ENCODE data around the gene PRADC1.

GRCh38 chr2:73203055-73203681 lies 29.9 kb downstream of the PRADC1 start:
- TF ChIP-seq CTCF (conservative IDR thresholded peaks at IDR 0.05; ENCODE audit: low read depth in 2 of 2) (no peak), POLR2AphosphoS5 (IDR thresholded peaks at IDR 0.05; ENCODE audit: low read depth) (no peak), EZH2 (IDR thresholded peaks at IDR 0.05; ENCODE audit: low read depth, unreplicated experiment) (peak; percentile 27), REST (IDR thresholded peaks at IDR 0.05; ENCODE audit: unreplicated experiment) (no peak), JUNB (IDR thresholded peaks at IDR 0.05; ENCODE audit: unreplicated experiment) (no peak), ZNF114 (CRISPR knock-in tag; IDR thresholded peaks at IDR 0.05) (no peak)

All from GM23338 (cell line).